Panc1 (cell line): ENCODE measurements around the gene TARS2.

ENCODE experiments used
- CTCF ChIP-seq: fragments of 450-650 bp; IDR thresholded peaks from 2 replicates; pipeline ENCODE4 v1.5.1; 2017; ENCODE audit warnings: mild to moderate bottlenecking
- SIN3A ChIP-seq: IDR thresholded peaks from 2 replicates; pipeline ENCODE4 v1.6.1; 2012; ENCODE audit warnings: low read depth, mild to moderate bottlenecking, low read length, moderate library complexity, borderline replicate concordance; ENCODE audit not compliant: insufficient read depth

GRCh38 chr1:150474869-150475268 lies 12.3 kb upstream of the TARS2 start:
- no peak for TF ChIP-seq CTCF
- TF ChIP-seq SIN3A: no peak
